Measurements from ENCODE around the gene TMEM163.

Gene TMEM163

GRCh38 chr2:134712299-134712698 is 6.5 kb downstream of the TMEM163 start:
- TF ChIP-seq, protein P1, sequence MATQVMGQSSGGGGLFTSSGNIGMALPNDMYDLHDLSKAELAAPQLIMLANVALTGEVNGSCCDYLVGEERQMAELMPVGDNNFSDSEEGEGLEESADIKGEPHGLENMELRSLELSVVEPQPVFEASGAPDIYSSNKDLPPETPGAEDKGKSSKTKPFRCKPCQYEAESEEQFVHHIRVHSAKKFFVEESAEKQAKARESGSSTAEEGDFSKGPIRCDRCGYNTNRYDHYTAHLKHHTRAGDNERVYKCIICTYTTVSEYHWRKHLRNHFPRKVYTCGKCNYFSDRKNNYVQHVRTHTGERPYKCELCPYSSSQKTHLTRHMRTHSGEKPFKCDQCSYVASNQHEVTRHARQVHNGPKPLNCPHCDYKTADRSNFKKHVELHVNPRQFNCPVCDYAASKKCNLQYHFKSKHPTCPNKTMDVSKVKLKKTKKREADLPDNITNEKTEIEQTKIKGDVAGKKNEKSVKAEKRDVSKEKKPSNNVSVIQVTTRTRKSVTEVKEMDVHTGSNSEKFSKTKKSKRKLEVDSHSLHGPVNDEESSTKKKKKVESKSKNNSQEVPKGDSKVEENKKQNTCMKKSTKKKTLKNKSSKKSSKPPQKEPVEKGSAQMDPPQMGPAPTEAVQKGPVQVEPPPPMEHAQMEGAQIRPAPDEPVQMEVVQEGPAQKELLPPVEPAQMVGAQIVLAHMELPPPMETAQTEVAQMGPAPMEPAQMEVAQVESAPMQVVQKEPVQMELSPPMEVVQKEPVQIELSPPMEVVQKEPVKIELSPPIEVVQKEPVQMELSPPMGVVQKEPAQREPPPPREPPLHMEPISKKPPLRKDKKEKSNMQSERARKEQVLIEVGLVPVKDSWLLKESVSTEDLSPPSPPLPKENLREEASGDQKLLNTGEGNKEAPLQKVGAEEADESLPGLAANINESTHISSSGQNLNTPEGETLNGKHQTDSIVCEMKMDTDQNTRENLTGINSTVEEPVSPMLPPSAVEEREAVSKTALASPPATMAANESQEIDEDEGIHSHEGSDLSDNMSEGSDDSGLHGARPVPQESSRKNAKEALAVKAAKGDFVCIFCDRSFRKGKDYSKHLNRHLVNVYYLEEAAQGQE (IDR thresholded peaks at IDR 0.05; ENCODE audit: low read depth): no peak
- TF ChIP-seq ZBTB7A (IDR thresholded peaks at IDR 0.05; ENCODE audit: low read depth) (no peak), CREB1 (IDR thresholded peaks at IDR 0.05; ENCODE audit: low read depth) (no peak), YY1 (IDR thresholded peaks at IDR 0.05; ENCODE audit: low read depth) (no peak), TEAD4 (IDR thresholded peaks at IDR 0.05) (no peak), CEBPB (IDR thresholded peaks at IDR 0.05) (no peak), RAD21 (IDR thresholded peaks at IDR 0.05; ENCODE audit: low read depth) (no peak)

GRCh38 chr2:134711692-134712091 is 7.1 kb downstream of the TMEM163 start:
- TF ChIP-seq CREB1 (IDR thresholded peaks at IDR 0.05; ENCODE audit: low read depth) (no peak), ZBTB7A (IDR thresholded peaks at IDR 0.05; ENCODE audit: low read depth) (no peak), TAF1 (IDR thresholded peaks at IDR 0.05; ENCODE audit: low read depth) (no peak), EP300 (IDR thresholded peaks at IDR 0.05; ENCODE audit: borderline replicate concordance) (no peak)

GRCh38 chr2:134707330-134707676 is 11.5 kb downstream of the TMEM163 start:
- TF ChIP-seq CREB1 (IDR thresholded peaks at IDR 0.05; ENCODE audit: low read depth): no peak
- TF ChIP-seq CEBPB (IDR thresholded peaks at IDR 0.05): no peak
- no peak for TF ChIP-seq TAF1 (IDR thresholded peaks at IDR 0.05; ENCODE audit: low read depth)
- TF ChIP-seq, protein P2, sequence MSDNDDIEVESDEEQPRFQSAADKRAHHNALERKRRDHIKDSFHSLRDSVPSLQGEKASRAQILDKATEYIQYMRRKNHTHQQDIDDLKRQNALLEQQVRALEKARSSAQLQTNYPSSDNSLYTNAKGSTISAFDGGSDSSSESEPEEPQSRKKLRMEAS (IDR thresholded peaks at IDR 0.05): no peak
- TF ChIP-seq TCF12 (IDR thresholded peaks at IDR 0.05; ENCODE audit: low read depth): no peak

DNA sequence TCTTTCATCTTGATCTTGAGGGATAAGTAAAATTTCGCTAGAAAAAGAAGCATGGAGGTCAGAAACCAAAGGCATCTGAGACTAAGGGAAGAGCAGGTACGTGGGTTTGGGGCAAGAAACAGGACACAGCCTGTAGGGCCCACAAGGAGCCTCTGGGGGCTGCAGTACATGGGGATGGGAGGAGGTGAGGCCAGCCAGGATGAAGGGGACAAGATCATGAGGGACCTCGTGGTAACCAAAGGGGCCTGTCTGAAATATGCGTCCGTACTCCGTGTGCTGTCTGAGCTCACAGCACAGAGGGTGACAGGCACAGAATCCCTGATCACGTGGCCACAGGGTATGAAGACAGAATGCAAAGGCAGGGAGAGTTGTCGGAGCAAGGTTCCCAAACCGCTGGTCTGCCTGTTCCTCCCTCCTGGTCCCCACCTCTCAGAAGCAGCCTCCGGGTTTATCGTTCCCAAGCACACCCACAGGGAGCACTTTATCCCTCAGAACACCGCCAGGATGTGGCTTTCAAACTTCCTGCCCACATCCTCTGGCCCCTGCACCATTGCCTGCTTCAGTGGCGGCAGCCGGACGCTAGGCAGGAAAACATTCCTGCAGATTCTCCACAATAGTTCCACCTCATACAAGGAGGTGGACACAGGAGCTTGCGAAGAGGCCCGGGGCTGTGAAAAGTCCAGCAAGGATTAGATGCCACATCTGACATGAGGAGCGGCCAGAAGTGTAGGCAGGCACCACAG is 12.0 kb downstream of the TMEM163 start:
- TF ChIP-seq, protein P1 (IDR thresholded peaks at IDR 0.05; ENCODE audit: low read depth): no peak
- no peak for TF ChIP-seq RAD21 (IDR thresholded peaks at IDR 0.05; ENCODE audit: low read depth)
- TF ChIP-seq, protein P3, sequence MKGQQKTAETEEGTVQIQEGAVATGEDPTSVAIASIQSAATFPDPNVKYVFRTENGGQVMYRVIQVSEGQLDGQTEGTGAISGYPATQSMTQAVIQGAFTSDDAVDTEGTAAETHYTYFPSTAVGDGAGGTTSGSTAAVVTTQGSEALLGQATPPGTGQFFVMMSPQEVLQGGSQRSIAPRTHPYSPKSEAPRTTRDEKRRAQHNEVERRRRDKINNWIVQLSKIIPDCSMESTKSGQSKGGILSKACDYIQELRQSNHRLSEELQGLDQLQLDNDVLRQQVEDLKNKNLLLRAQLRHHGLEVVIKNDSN (IDR thresholded peaks at IDR 0.05): 0 out of 2 replicates have a peak, but pooled peaks have one; percentile 19

GRCh38 chr2:134705861-134706586 is 12.8 kb downstream of the TMEM163 start:
- TF ChIP-seq TCF12 (IDR thresholded peaks at IDR 0.05; ENCODE audit: low read depth): no peak
- TF ChIP-seq ZBTB7A (IDR thresholded peaks at IDR 0.05; ENCODE audit: low read depth): no peak
- no peak for TF ChIP-seq TEAD4 (IDR thresholded peaks at IDR 0.05)
- no peak for TF ChIP-seq RAD21 (IDR thresholded peaks at IDR 0.05; ENCODE audit: low read depth)
- no peak for TF ChIP-seq FOXM1 (IDR thresholded peaks at IDR 0.05; ENCODE audit: borderline replicate concordance, low read depth)
- TF ChIP-seq, protein P2 (IDR thresholded peaks at IDR 0.05): no peak
- TF ChIP-seq, protein P1 (IDR thresholded peaks at IDR 0.05; ENCODE audit: low read depth): no peak
- TF ChIP-seq, protein P3 (IDR thresholded peaks at IDR 0.05): no peak
- no peak for TF ChIP-seq CEBPB (IDR thresholded peaks at IDR 0.05)
- no peak for TF ChIP-seq NFIC (IDR thresholded peaks at IDR 0.05)
- TF ChIP-seq EGR1 (IDR thresholded peaks at IDR 0.05): no peak
- no peak for TF ChIP-seq YY1 (IDR thresholded peaks at IDR 0.05; ENCODE audit: low read depth)
- no peak for TF ChIP-seq TAF1 (IDR thresholded peaks at IDR 0.05; ENCODE audit: low read depth)
- no peak for TF ChIP-seq CREB1 (IDR thresholded peaks at IDR 0.05; ENCODE audit: low read depth)
- TF ChIP-seq EP300 (IDR thresholded peaks at IDR 0.05; ENCODE audit: borderline replicate concordance): no peak
